Neural cell (in vitro differentiated cells): Measurements from ENCODE around the gene APP. TPM values are rescaled to one million over a fixed set of nuclear protein-coding genes. Genes with fewer than 3 reads are reported as not detected.
A peak's percentile ranks its signal among the peaks of the same experiment; 100 is the strongest.

ENCODE experiments used
- H2AFZ ChIP-seq: fragments of 200-600, 300-800 bp; sonication (generic), shearing (Covaris generic); 2 replicates; pipeline ENCODE4 v1.6.0; 2014; ENCODE audit warnings: low read depth, mild to moderate bottlenecking, antibody characterized with exemption, low read length, moderate library complexity
- H3F3A ChIP-seq: fragments of 200-600 bp; shearing (Covaris generic); 2 replicates; pipeline ENCODE4 v1.6.1; 2016; ENCODE audit warnings: mild to moderate bottlenecking, moderate library complexity, mixed read lengths, antibody characterized with exemption, low read length; ENCODE audit not compliant: insufficient read depth, poor library complexity, severe bottlenecking
- H3K27ac ChIP-seq: fragments of 200-600, 300-800 bp; sonication (generic), shearing (Covaris generic); 2 replicates; pipeline ENCODE4 v1.5.1; 2014; ENCODE audit warnings: mild to moderate bottlenecking, low read length, moderate library complexity
- H3K27me3 ChIP-seq: fragments of 300-800, 200-600 bp; sonication (generic), shearing (Covaris generic); 2 replicates; pipeline ENCODE4 v1.6.0; 2014; ENCODE audit warnings: mild to moderate bottlenecking, low read depth, low read length, moderate library complexity; ENCODE audit not compliant: insufficient read depth
- H3K36me3 ChIP-seq: fragments of 300-800, 200-600 bp; sonication (generic), shearing (Covaris generic); 2 replicates; pipeline ENCODE4 v1.5.1; 2014; ENCODE audit warnings: mild to moderate bottlenecking, antibody characterized with exemption, low read length, moderate library complexity; ENCODE audit not compliant: insufficient read depth
- H3K4me2 ChIP-seq: fragments of 300-800, 200-600 bp; sonication (generic), shearing (Covaris generic); 2 replicates; pipeline ENCODE4 v1.6.0; 2014; ENCODE audit warnings: mild to moderate bottlenecking, low read length
- H3K4me3 ChIP-seq: fragments of 300-800, 200-600 bp; sonication (generic), shearing (Covaris generic); 2 replicates; pipeline ENCODE4 v1.5.1; 2014; ENCODE audit warnings: mild to moderate bottlenecking, low read length, moderate library complexity
- H3K79me2 ChIP-seq: fragments of 200-600 bp; shearing (Covaris generic); replicated peaks from 2 replicates; pipeline ENCODE4 v1.6.0; 2014; ENCODE audit warnings: mild to moderate bottlenecking, low read length, moderate library complexity; ENCODE audit not compliant: insufficient read depth
- H3K9ac ChIP-seq: fragments of 300-800, 200-600 bp; sonication (generic), shearing (Covaris generic); 2 replicates; pipeline ENCODE4 v1.6.1; 2016; ENCODE audit warnings: mild to moderate bottlenecking, low read length, mixed read lengths
- H3K9me2 ChIP-seq: fragments of 200-600 bp; shearing (Covaris generic); 2 replicates; pipeline ENCODE4 v1.6.1; 2016; ENCODE audit warnings: mild to moderate bottlenecking, low read length, mixed read lengths; ENCODE audit not compliant: insufficient read depth
- H3K9me3 ChIP-seq: fragments of 200-600, 300-800 bp; sonication (generic), shearing (Covaris generic); 2 replicates; pipeline ENCODE4 v1.6.1; 2016; ENCODE audit warnings: mild to moderate bottlenecking, mixed run types, low read length, moderate library complexity, mixed read lengths
- H4K20me1 ChIP-seq: fragments of 200-600 bp; shearing (Covaris generic); 2 replicates; pipeline ENCODE4 v1.6.1; 2016; ENCODE audit warnings: mild to moderate bottlenecking, mixed run types; ENCODE audit not compliant: insufficient read depth
- CTCF ChIP-seq: fragments of 450-650 bp; IDR thresholded peaks from 2 replicates; pipeline ENCODE4 v1.5.1; 2014; ENCODE audit warnings: antibody characterized with exemption, mild to moderate bottlenecking, moderate library complexity; ENCODE audit not compliant: poor library complexity, severe bottlenecking
- EP300 ChIP-seq: fragments of 450-650 bp; conservative IDR thresholded peaks from 2 replicates; pipeline ENCODE4 v1.6.1; 2014; ENCODE audit warnings: antibody characterized with exemption, mild to moderate bottlenecking, moderate library complexity; ENCODE audit not compliant: poor library complexity, severe bottlenecking
- EZH2 ChIP-seq: fragments of 200-600, 300-800 bp; shearing (Covaris generic), sonication (generic); IDR thresholded peaks from 2 replicates; pipeline ENCODE4 v1.6.1; 2014; ENCODE audit warnings: antibody characterized with exemption, low read length, borderline replicate concordance, mild to moderate bottlenecking; ENCODE audit not compliant: insufficient read depth, poor library complexity, severe bottlenecking
- MXI1 ChIP-seq: fragments of 450-650 bp; conservative IDR thresholded peaks from 2 replicates; pipeline ENCODE4 v1.6.1; 2014; ENCODE audit warnings: antibody characterized with exemption, mild to moderate bottlenecking; ENCODE audit not compliant: poor library complexity, severe bottlenecking
- POLR2AphosphoS5 ChIP-seq: IDR thresholded peaks from 2 replicates; pipeline ENCODE4 v1.6.1; 2012
- RAD21 ChIP-seq: fragments of 450-650 bp; conservative IDR thresholded peaks from 2 replicates; pipeline ENCODE4 v1.6.1; 2014; ENCODE audit warnings: antibody characterized with exemption, mild to moderate bottlenecking, moderate library complexity
- REST ChIP-seq: IDR thresholded peaks from 2 replicates; pipeline ENCODE4 v1.6.1; 2012; ENCODE audit warnings: borderline replicate concordance
- SMC3 ChIP-seq: fragments of 450-650 bp; conservative IDR thresholded peaks from 2 replicates; pipeline ENCODE4 v1.6.1; 2014; ENCODE audit warnings: antibody characterized with exemption, mild to moderate bottlenecking, moderate library complexity; ENCODE audit not compliant: poor library complexity
- TAF1 ChIP-seq: IDR thresholded peaks from 2 replicates; pipeline ENCODE4 v1.6.1; 2012; ENCODE audit warnings: low read depth
- polyA plus RNA-seq: library from polyadenylated mRNA; depleted of rRNA; stranded (reverse); fragments of >200 nt; gene quantifications from 2 replicates; pipeline ENCODE4 v1.2.3, GENCODE V29; 2014

The APP gene
- polyA plus RNA-seq, 1 donor from 2014 or later, result 470 TPM

- H3F3A ChIP-seq, result peaks cover 2% of the 10 kb centered on the region
- H2AFZ ChIP-seq, result no peak overlapping the region
- H3K27me3 ChIP-seq, result no peaks in the 10 kb centered on the region
- H3K9ac ChIP-seq, result no peak overlapping the region
- TF ChIP-seq MXI1, result no peak
- TF ChIP-seq TAF1, result no peak
- TF ChIP-seq CTCF, result no peak
- no peak for TF ChIP-seq SMC3
- no peak for TF ChIP-seq EP300
- no peak overlapping the region for H3K4me2 ChIP-seq
- H3K27ac ChIP-seq, result no peak overlapping the region
- no peaks in the 10 kb centered on the region for H3K36me3 ChIP-seq
- H4K20me1 ChIP-seq, result no peaks in the 10 kb centered on the region
- peaks cover 86% of the 10 kb centered on the region for H3K79me2 ChIP-seq
- H3K9me2 ChIP-seq, result no peaks in the 10 kb centered on the region
- H3K9me3 ChIP-seq, result no peaks in the 10 kb centered on the region
- H3K4me3 ChIP-seq, result no peak overlapping the region
Measured at GRCh38 chr21:26125433-26126167, 45.0 kb downstream of the APP start.

- Histone ChIP-seq H3K9me2 (no peaks in the 10 kb centered on the region), H4K20me1 (no peaks in the 10 kb centered on the region), H3K27ac (no peak overlapping the region), H3K4me3 (no peak overlapping the region), H3K36me3 (no peaks in the 10 kb centered on the region), H3K4me2 (peak overlapping the region; percentile 50), H3K27me3 (no peaks in the 10 kb centered on the region), H2AFZ (no peak overlapping the region), H3F3A (peaks cover 2% of the 10 kb centered on the region), H3K9me3 (no peaks in the 10 kb centered on the region), H3K9ac (no peak overlapping the region), H3K79me2 (peaks cover 87% of the 10 kb centered on the region)
- TF ChIP-seq EP300 (no peak), POLR2AphosphoS5 (no peak), SMC3 (no peak), CTCF (no peak), REST (no peak), EZH2 (no peak), RAD21 (no peak), TAF1 (no peak), MXI1 (no peak)
Measured at GRCh38 chr21:26124896-26125295, 45.7 kb downstream of the APP start.
